ENCODE measurements around the gene MYO3B.

DNA sequence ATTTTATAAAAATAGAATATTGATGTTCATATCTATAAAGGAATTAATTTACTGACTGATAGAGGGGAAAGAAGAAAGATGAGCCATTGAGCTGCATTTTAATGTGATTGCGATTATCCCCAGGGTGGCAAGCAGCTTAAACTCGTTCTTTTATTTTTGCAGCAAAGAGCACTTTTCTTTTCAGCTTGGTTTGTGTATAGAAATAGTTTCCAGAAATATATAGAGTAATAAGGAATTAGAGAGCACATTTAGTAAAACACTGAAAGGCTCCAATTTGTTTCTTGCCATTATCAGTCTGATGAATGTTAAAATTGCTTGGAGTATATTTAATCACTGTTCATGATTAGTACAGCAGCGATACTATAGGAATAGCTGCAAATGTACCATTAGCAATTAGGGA lies 119.5 kb downstream of the MYO3B start:
- TF ChIP-seq, protein P1, sequence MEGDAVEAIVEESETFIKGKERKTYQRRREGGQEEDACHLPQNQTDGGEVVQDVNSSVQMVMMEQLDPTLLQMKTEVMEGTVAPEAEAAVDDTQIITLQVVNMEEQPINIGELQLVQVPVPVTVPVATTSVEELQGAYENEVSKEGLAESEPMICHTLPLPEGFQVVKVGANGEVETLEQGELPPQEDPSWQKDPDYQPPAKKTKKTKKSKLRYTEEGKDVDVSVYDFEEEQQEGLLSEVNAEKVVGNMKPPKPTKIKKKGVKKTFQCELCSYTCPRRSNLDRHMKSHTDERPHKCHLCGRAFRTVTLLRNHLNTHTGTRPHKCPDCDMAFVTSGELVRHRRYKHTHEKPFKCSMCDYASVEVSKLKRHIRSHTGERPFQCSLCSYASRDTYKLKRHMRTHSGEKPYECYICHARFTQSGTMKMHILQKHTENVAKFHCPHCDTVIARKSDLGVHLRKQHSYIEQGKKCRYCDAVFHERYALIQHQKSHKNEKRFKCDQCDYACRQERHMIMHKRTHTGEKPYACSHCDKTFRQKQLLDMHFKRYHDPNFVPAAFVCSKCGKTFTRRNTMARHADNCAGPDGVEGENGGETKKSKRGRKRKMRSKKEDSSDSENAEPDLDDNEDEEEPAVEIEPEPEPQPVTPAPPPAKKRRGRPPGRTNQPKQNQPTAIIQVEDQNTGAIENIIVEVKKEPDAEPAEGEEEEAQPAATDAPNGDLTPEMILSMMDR (conservative IDR thresholded peaks at IDR 0.05; ENCODE audit: low read length), result no peak
- TF ChIP-seq EZH2phosphoT487 (IDR thresholded peaks at IDR 0.05; ENCODE audit: borderline replicate concordance, low read depth, low read length), result no peak
